ENCODE measurements around the gene C9orf50.

C9orf50 gene

GRCh38 chr9:129640086-129640870 lies 19.4 kb upstream of the C9orf50 start (continued):
- TF ChIP-seq, protein P1, sequence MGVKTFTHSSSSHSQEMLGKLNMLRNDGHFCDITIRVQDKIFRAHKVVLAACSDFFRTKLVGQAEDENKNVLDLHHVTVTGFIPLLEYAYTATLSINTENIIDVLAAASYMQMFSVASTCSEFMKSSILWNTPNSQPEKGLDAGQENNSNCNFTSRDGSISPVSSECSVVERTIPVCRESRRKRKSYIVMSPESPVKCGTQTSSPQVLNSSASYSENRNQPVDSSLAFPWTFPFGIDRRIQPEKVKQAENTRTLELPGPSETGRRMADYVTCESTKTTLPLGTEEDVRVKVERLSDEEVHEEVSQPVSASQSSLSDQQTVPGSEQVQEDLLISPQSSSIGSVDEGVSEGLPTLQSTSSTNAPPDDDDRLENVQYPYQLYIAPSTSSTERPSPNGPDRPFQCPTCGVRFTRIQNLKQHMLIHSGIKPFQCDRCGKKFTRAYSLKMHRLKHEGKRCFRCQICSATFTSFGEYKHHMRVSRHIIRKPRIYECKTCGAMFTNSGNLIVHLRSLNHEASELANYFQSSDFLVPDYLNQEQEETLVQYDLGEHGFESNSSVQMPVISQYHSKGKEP (tag by site-specific recombination; IDR thresholded peaks at IDR 0.05) = peak; percentile 98
- TF ChIP-seq HOXC10 (CRISPR knock-in tag; IDR thresholded peaks at IDR 0.05) = no peak
- TF ChIP-seq SALL2 (tag by site-specific recombination; IDR thresholded peaks at IDR 0.05; ENCODE audit: borderline replicate concordance) = no peak
- no peak for TF ChIP-seq ZNF776 (tag by site-specific recombination; IDR thresholded peaks at IDR 0.05; ENCODE audit: borderline replicate concordance)
- TF ChIP-seq GLIS2 (tag by site-specific recombination; IDR thresholded peaks at IDR 0.05) = peak; percentile 92
- peak; percentile 99 for TF ChIP-seq OSR2 (tag by site-specific recombination; IDR thresholded peaks at IDR 0.05)
- 0 out of 2 replicates have a peak, but pooled peaks have one; percentile 12 for TF ChIP-seq INSM2 (tag by site-specific recombination; IDR thresholded peaks at IDR 0.05)
- TF ChIP-seq SP7 (tag by site-specific recombination; IDR thresholded peaks at IDR 0.05) = peak; percentile 91
- TF ChIP-seq MZF1 (tag by site-specific recombination; IDR thresholded peaks at IDR 0.05; ENCODE audit: borderline replicate concordance) = peak; percentile 95
- TF ChIP-seq ZSCAN30 (tag by site-specific recombination; IDR thresholded peaks at IDR 0.05) = no peak; the same call in 1 of the 2 replicates
- TF ChIP-seq ZNF707 (tag by site-specific recombination; IDR thresholded peaks at IDR 0.05) = no peak
- TF ChIP-seq ZNF792 (tag by site-specific recombination; IDR thresholded peaks at IDR 0.05) = no peak
- TF ChIP-seq ZNF157 (tag by site-specific recombination; IDR thresholded peaks at IDR 0.05) = no peak
- TF ChIP-seq ZNF701 (tag by site-specific recombination; IDR thresholded peaks at IDR 0.05) = no peak
- no peak for TF ChIP-seq ZBTB26 (tag by site-specific recombination; optimal IDR thresholded peaks at IDR 0.05)
- no peak for TF ChIP-seq ZNF148 (tag by site-specific recombination; IDR thresholded peaks at IDR 0.05; ENCODE audit: borderline replicate concordance)
- peak; percentile 41; the same call in 1 of the 2 replicates for TF ChIP-seq ZNF610 (tag by site-specific recombination; IDR thresholded peaks at IDR 0.05; ENCODE audit: borderline replicate concordance)
- no peak; the same call in 1 of the 2 replicates for TF ChIP-seq KLF17 (tag by site-specific recombination; IDR thresholded peaks at IDR 0.05)
- no peak for TF ChIP-seq ZNF404 (tag by site-specific recombination; IDR thresholded peaks at IDR 0.05)
- TF ChIP-seq, protein P2, sequence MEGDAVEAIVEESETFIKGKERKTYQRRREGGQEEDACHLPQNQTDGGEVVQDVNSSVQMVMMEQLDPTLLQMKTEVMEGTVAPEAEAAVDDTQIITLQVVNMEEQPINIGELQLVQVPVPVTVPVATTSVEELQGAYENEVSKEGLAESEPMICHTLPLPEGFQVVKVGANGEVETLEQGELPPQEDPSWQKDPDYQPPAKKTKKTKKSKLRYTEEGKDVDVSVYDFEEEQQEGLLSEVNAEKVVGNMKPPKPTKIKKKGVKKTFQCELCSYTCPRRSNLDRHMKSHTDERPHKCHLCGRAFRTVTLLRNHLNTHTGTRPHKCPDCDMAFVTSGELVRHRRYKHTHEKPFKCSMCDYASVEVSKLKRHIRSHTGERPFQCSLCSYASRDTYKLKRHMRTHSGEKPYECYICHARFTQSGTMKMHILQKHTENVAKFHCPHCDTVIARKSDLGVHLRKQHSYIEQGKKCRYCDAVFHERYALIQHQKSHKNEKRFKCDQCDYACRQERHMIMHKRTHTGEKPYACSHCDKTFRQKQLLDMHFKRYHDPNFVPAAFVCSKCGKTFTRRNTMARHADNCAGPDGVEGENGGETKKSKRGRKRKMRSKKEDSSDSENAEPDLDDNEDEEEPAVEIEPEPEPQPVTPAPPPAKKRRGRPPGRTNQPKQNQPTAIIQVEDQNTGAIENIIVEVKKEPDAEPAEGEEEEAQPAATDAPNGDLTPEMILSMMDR (tag by site-specific recombination; IDR thresholded peaks at IDR 0.05) = no peak
- TF ChIP-seq MYNN (tag by site-specific recombination; IDR thresholded peaks at IDR 0.05; ENCODE audit: borderline replicate concordance) = no peak
- no peak for TF ChIP-seq ZSCAN18 (tag by site-specific recombination; IDR thresholded peaks at IDR 0.05)
- no peak for TF ChIP-seq REPIN1 (tag by site-specific recombination; IDR thresholded peaks at IDR 0.05; ENCODE audit: low read depth)
- TF ChIP-seq ZNF146 (tag by site-specific recombination; IDR thresholded peaks at IDR 0.05) = no peak
- TF ChIP-seq ZNF221 (tag by site-specific recombination; IDR thresholded peaks at IDR 0.05; ENCODE audit: borderline replicate concordance) = no peak; the same call in 1 of the 2 replicates
- TF ChIP-seq ZNF121 (tag by site-specific recombination; IDR thresholded peaks at IDR 0.05) = no peak
- TF ChIP-seq ZFP37 (tag by site-specific recombination; IDR thresholded peaks at IDR 0.05) = peak; percentile 46; the same call in 1 of the 2 replicates
